AG09309 (cell line): ENCODE measurements around the gene PDS5A.

ENCODE experiments used
- DNase-seq: peaks from one replicate; pipeline ENCODE4 v3.0.0-alpha.2; 2010; ENCODE audit warnings: low read depth
- H3K4me3 ChIP-seq: 2 replicates; pipeline ENCODE4 v1.5.1; 2011; ENCODE audit warnings: mild to moderate bottlenecking, low read depth, low read length, moderate library complexity; ENCODE audit not compliant: control insufficient read depth
- CTCF ChIP-seq: IDR thresholded peaks from 2 replicates; pipeline ENCODE4 v1.5.1; 2011; ENCODE audit warnings: mild to moderate bottlenecking, low read depth, low read length, inconsistent platforms; ENCODE audit not compliant: insufficient read depth, control insufficient read depth; ENCODE audit errors: missing control alignments

The PDS5A gene

GRCh38 chr4:39883646-39884045 lies 94.1 kb downstream of the PDS5A start:
- TF ChIP-seq CTCF, result no peak
- H3K4me3 ChIP-seq, result no peak overlapping the region
- no peak for DNase-seq

GRCh38 chr4:39881789-39882188 lies 95.9 kb downstream of the PDS5A start:
- H3K4me3 ChIP-seq, result no peak overlapping the region
- no peak for TF ChIP-seq CTCF
- no peak for DNase-seq

GRCh38 chr4:39877971-39878370 lies 99.7 kb downstream of the PDS5A start:
- no peak overlapping the region for H3K4me3 ChIP-seq
- TF ChIP-seq CTCF, result no peak
- DNase-seq, result no peak

GRCh38 chr4:39873823-39874222 lies 103.9 kb downstream of the PDS5A start:
- no peak for TF ChIP-seq CTCF
- no peak for DNase-seq
- no peak overlapping the region for H3K4me3 ChIP-seq

GRCh38 chr4:39865280-39865679 lies 112.4 kb downstream of the PDS5A start:
- TF ChIP-seq CTCF, result no peak
- no peak overlapping the region for H3K4me3 ChIP-seq
- DNase-seq, result no peak

- no peak for TF ChIP-seq CTCF
- H3K4me3 ChIP-seq, result no peak overlapping the region
- DNase-seq, result no peak
These were observed 113.3 kb downstream of the PDS5A start for GRCh38 chr4:39864391-39864790.

GRCh38 chr4:39860804-39861203 lies 116.9 kb downstream of the PDS5A start:
- DNase-seq, result no peak
- no peak for TF ChIP-seq CTCF
- no peak overlapping the region for H3K4me3 ChIP-seq
